HepG2 (cell line): ENCODE data around the gene SLC2A11. TPM values are rescaled to one million over a fixed set of nuclear protein-coding genes. Genes with fewer than 3 reads are reported as not detected.

ENCODE experiments used
- DPF2 ChIP-seq: sonication (generic); formaldehyde crosslinking; IDR thresholded peaks from 2 replicates; pipeline ENCODE4 v1.4.0; 2020; ENCODE audit warnings: mild to moderate bottlenecking, low read depth, missing genetic modification reagents, borderline replicate concordance
- ESRRA ChIP-seq: sonication (generic); formaldehyde crosslinking; IDR thresholded peaks from 2 replicates; pipeline ENCODE4 v1.5.1; 2020; ENCODE audit warnings: mild to moderate bottlenecking, low read depth, missing genetic modification reagents
- FOSL2 ChIP-seq: sonication (generic); formaldehyde crosslinking; IDR thresholded peaks from 2 replicates; pipeline ENCODE4 v1.4.0; 2020; ENCODE audit warnings: missing genetic modification reagents
- NFYB ChIP-seq: sonication (generic); formaldehyde crosslinking; IDR thresholded peaks from 2 replicates; pipeline ENCODE4 v1.4.0; 2020; ENCODE audit warnings: missing genetic modification reagents
- RXRB ChIP-seq: IDR thresholded peaks from 2 replicates; pipeline ENCODE4 v1.6.1; 2016; ENCODE audit warnings: borderline replicate concordance, missing genetic modification reagents, missing compliant biosample characterization
- SMAD1 ChIP-seq: sonication (generic); formaldehyde crosslinking; IDR thresholded peaks from 2 replicates; pipeline ENCODE4 v1.4.0; 2020; ENCODE audit warnings: missing genetic modification reagents, low read depth, mild to moderate bottlenecking, borderline replicate concordance
- SMC3 ChIP-seq: IDR thresholded peaks from 2 replicates; pipeline ENCODE4 v1.6.1; 2011; ENCODE audit warnings: low read length, improper control_type of control experiment
- SRY ChIP-seq: sonication (generic); formaldehyde crosslinking; IDR thresholded peaks from 2 replicates; pipeline ENCODE4 v1.8.0; 2022; ENCODE audit warnings: mild to moderate bottlenecking, missing genetic modification reagents
- TMF1 ChIP-seq: sonication (generic); formaldehyde crosslinking; IDR thresholded peaks from 2 replicates; pipeline ENCODE4 v1.8.1; 2022; ENCODE audit warnings: low read depth, missing genetic modification reagents
- YEATS2 ChIP-seq: sonication (generic); formaldehyde crosslinking; IDR thresholded peaks from 2 replicates; pipeline ENCODE4 v1.4.0; 2020; ENCODE audit warnings: missing genetic modification reagents, borderline replicate concordance
- ZNF101 ChIP-seq: sonication (generic); formaldehyde crosslinking; IDR thresholded peaks from 2 replicates; pipeline ENCODE4 v1.4.0; 2020; ENCODE audit warnings: mild to moderate bottlenecking, low read depth, missing genetic modification reagents, borderline replicate concordance
- ZNF24 ChIP-seq: fragments of 450-650 bp; IDR thresholded peaks from 2 replicates; pipeline ENCODE4 v1.6.1; 2017; ENCODE audit warnings: antibody characterized with exemption, mild to moderate bottlenecking
- ZNF460 ChIP-seq: sonication (generic); formaldehyde crosslinking; IDR thresholded peaks from 2 replicates; pipeline ENCODE4 v1.5.1; 2020; ENCODE audit warnings: missing genetic modification reagents, mild to moderate bottlenecking, borderline replicate concordance
- ZNF543 ChIP-seq: sonication (generic); formaldehyde crosslinking; IDR thresholded peaks from 2 replicates; pipeline ENCODE4 v1.4.0; 2020; ENCODE audit warnings: mild to moderate bottlenecking, missing genetic modification reagents
- ZNF746 ChIP-seq: sonication (generic); formaldehyde crosslinking; IDR thresholded peaks from 2 replicates; pipeline ENCODE4 v1.8.0; 2022; ENCODE audit warnings: mild to moderate bottlenecking, missing genetic modification reagents
- ZNF776 ChIP-seq: sonication (generic); formaldehyde crosslinking; IDR thresholded peaks from 2 replicates; pipeline ENCODE4 v1.4.0; 2020; ENCODE audit warnings: mild to moderate bottlenecking, missing genetic modification reagents
- polyA plus RNA-seq, 8 experiments: library from polyadenylated mRNA; depleted of rRNA in 3 of 8; stranded (reverse) in 7 of 8; unstranded in 1 of 8; fragments of >200 nt; fragmentation: Illumina TruSeq in 4 of 8; extraction: Trizol in 4 of 8; gene quantifications; 2 replicates each; pipeline versions ENCODE4 v1.2.1 to v1.2.3, GENCODE V29; 2011 to 2016; ENCODE audit warnings: low read depth in 4 of 8, missing spikeins in 1 of 8, mixed read lengths in 1 of 8; ENCODE audit not compliant: insufficient read depth in 1 of 8
- total RNA-seq, 5 experiments: library from RNA; depleted of rRNA; stranded (reverse); fragments of >200 nt; fragmentation: Illumina TruSeq; extraction: Trizol; gene quantifications; 2 replicates each; pipeline ENCODE4 v1.2.3, GENCODE V29; 2016; ENCODE audit warnings: low read depth in 1 of 5
- TF ChIP-seq, protein P1 (sequence below): sonication (generic); formaldehyde crosslinking; IDR thresholded peaks from 2 replicates; pipeline ENCODE4 v1.4.0; 2020; ENCODE audit warnings: mild to moderate bottlenecking, missing genetic modification reagents, borderline replicate concordance
- TF ChIP-seq, protein P2 (sequence below): sonication (generic); formaldehyde crosslinking; IDR thresholded peaks from 2 replicates; pipeline ENCODE4 v1.4.0; 2020; ENCODE audit warnings: missing genetic modification reagents
- TF ChIP-seq, protein P3 (sequence below): sonication (generic); formaldehyde crosslinking; IDR thresholded peaks from 2 replicates; pipeline ENCODE4 v1.4.0; 2020; ENCODE audit warnings: missing genetic modification reagents

Gene SLC2A11
- total and polyA plus RNA-seq, 2 of the 13 experiments (the other 11 are each of a cell fraction or from before 2014, with no cell fraction given): 15.2 to 15.4 TPM

DNA sequence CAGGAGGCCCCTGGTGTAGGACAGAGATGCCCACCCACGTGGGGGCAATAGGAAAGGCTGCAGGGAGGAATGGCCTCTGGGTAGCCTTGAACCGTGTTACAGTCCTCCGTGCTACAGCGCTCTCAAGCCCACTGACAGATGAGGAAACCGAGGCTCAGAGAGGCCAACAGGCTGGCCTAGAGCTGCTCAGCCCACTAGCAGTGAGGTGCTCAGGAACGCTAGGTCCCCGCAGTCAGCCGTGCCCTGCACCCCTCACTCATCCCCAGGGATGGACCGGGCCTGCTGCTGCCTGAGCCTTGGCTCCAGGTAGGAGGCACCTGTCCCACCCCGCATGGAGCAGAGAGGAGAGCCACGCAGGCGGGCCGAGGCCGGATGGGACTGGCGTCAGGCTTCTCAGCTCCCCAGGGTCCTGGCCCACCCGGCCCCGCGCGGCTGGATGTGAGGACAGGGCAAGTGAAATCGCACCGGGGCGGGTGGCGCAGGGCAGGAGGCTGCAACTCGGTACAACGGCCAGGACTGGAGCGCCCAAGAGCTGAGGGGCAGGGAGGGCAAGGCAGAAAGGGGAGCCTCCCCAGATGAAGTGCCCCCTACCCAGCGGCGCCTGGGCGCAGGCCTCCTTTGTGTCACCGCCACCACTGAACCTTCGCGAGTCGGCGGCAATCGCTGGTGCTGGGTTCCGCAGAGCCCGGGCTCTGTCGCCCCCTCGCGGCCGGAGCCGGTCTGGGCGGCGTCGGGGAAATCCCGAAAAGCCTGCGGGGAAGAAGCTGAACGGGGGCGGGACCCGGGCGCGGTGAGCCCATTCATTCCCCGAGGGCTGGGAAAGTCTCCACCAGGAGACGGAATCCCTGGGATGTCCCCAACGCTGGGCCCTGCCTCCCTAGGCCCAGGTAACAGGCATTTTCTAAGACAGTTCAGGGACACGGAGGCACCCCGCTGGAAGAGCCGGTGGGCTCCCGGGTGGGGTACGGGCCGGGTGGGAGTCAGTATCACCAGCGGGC lies 8.4 kb upstream of the SLC2A11 start (continued):
- TF ChIP-seq RXRB (CRISPR knock-in tag) (peak; percentile 69; the same call in 1 of the 2 replicates), FOSL2 (CRISPR knock-in tag) (no peak), ZNF460 (CRISPR knock-in tag) (peak; percentile 76; the same call in 1 of the 2 replicates), TMF1 (CRISPR knock-in tag) (no peak), SMC3 (peak; percentile 31; the same call in 1 of the 2 replicates), DPF2 (CRISPR knock-in tag) (no peak), ZNF24 (no peak), SRY (CRISPR knock-in tag) (0 out of 2 replicates have a peak, but pooled peaks have one; percentile 52), ZNF101 (no peak), YEATS2 (peak; percentile 62), ESRRA (0 out of 2 replicates have a peak, but pooled peaks have one; percentile 18), ZNF776 (CRISPR knock-in tag) (peak; percentile 26; the same call in 1 of the 2 replicates), ZNF543 (CRISPR knock-in tag) (0 out of 2 replicates have a peak, but pooled peaks have one; percentile 15), SMAD1 (CRISPR knock-in tag) (no peak), NFYB (CRISPR knock-in tag) (no peak), ZNF746 (CRISPR knock-in tag) (no peak)
- TF ChIP-seq, protein P1, sequence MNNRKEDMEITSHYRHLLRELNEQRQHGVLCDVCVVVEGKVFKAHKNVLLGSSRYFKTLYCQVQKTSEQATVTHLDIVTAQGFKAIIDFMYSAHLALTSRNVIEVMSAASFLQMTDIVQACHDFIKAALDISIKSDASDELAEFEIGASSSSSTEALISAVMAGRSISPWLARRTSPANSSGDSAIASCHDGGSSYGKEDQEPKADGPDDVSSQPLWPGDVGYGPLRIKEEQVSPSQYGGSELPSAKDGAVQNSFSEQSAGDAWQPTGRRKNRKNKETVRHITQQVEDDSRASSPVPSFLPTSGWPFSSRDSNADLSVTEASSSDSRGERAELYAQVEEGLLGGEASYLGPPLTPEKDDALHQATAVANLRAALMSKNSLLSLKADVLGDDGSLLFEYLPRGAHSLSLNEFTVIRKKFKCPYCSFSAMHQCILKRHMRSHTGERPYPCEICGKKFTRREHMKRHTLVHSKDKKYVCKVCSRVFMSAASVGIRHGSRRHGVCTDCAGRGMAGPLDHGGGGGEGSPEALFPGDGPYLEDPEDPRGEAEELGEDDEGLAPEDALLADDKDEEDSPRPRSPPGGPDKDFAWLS (CRISPR knock-in tag): no peak
- TF ChIP-seq, protein P2, sequence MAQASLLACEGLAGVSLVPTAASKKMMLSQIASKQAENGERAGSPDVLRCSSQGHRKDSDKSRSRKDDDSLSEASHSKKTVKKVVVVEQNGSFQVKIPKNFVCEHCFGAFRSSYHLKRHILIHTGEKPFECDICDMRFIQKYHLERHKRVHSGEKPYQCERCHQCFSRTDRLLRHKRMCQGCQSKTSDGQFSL (CRISPR knock-in tag): no peak
- TF ChIP-seq, protein P3, sequence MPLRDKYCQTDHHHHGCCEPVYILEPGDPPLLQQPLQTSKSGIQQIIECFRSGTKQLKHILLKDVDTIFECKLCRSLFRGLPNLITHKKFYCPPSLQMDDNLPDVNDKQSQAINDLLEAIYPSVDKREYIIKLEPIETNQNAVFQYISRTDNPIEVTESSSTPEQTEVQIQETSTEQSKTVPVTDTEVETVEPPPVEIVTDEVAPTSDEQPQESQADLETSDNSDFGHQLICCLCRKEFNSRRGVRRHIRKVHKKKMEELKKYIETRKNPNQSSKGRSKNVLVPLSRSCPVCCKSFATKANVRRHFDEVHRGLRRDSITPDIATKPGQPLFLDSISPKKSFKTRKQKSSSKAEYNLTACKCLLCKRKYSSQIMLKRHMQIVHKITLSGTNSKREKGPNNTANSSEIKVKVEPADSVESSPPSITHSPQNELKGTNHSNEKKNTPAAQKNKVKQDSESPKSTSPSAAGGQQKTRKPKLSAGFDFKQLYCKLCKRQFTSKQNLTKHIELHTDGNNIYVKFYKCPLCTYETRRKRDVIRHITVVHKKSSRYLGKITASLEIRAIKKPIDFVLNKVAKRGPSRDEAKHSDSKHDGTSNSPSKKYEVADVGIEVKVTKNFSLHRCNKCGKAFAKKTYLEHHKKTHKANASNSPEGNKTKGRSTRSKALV (CRISPR knock-in tag): peak; percentile 65; the same call in 1 of the 2 replicates
